C4-2B (cell line): ENCODE results near the gene CDC42BPB.

Source experiments
- CTCF ChIP-seq: fragments of 450-650 bp; conservative IDR thresholded peaks from 2 replicates; pipeline ENCODE4 v1.5.1; 2017; ENCODE audit warnings: mild to moderate bottlenecking
- ZFX ChIP-seq: fragments of 450-650 bp; IDR thresholded peaks from 2 replicates; pipeline ENCODE4 v1.6.1; 2017

GRCh38 chr14:102907303-102907844, 150.0 kb downstream of the CDC42BPB start:
- TF ChIP-seq CTCF (no peak), ZFX (no peak)
